ENCODE measurements around the gene NMT2.

The NMT2 gene

GRCh38 chr10:15180736-15181135 is 12.2 kb upstream of the NMT2 start:
- DNase-seq: no peak

GRCh38 chr10:15176269-15176668 is 7.8 kb upstream of the NMT2 start:
- DNase-seq: no peak

- no peak for DNase-seq
Measured at GRCh38 chr10:15175587-15175986, 7.1 kb upstream of the NMT2 start.

GRCh38 chr10:15172306-15172840 is 3.9 kb upstream of the NMT2 start:
- DNase-seq: no peak

GRCh38 chr10:15169555-15170401 is 1.3 kb upstream of the NMT2 start:
- DNase-seq: peak; percentile 50

DNA sequence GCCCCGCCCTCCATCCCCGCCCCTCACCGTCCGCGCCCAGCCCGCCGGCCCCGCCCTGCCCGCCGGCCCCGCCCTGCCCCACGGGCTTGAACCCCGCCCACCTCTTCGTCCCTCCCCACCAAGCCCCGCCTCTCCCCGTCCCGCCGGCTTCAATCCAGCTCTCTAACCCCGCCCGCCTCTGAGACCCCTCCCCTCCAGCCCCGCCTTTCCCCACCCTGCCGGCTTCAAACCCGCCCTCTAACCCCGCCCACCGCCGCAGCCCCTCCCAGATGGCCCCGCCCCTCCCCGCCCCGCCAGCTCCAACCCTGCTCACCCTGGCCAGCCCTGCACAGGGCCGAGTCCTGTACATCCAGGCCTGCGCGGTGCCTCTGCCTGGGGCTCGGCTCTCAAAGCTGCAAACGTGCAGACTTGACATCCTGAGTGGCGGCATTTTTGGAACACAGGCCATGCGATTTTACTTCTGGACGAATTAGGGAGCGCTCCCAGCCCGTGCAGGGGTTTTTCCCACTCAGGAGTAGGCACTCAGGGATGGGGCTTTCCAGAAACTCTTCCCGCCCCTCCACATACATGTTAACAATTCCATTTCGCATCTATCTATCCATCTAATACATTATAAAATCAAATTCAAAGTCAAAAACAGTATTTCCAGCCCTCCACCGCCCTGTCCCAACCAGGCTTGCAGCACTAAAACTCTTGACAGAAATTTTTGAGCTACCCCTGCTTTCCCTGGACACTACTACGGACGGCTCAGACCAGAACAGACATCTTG is 477 bp upstream of the NMT2 start:
- DNase-seq: peak; percentile 99

DNA sequence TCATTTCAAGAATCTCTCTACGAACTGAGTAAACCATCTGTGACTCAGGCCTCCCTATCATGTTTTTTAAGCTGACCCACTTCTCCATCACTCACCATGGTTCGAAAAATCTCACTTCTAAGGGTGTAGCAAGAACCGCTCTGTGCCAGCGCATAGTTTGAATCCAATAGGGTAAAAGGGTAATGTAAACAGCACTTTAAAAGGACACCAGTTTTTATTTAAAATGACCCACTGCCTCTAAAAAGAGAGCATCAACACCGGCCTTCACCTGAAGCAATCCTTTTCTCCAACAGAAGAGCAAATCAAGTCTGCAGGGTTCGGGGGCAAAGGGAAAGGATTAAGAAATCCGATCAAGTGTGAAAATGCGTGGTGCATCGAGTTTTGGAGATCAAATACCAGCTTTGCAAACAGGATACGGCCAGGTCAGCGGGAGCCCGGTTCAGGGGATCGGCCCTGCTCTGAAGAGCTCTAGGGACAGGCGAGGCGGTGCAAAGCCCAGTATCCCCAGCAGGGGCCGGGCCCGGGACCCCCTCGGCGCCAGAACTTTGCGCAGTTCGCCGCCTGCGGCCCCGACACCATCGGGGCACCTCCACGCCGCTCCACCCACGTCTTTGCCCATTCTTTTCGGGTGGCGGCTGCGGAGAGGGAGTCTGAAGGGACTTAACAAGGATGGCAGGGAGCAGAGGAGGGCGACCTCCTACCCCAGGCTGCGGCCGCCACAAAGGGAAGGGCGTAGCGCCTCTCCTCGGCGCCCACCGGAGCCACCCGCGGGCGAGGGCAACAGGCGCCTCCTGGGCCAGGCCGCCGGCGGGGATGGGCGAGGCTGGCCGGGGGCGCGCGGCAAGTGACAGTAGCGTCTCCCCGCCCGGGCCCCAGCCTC is 842 bp downstream of the NMT2 start:
- peak; percentile 73 for DNase-seq

DNA sequence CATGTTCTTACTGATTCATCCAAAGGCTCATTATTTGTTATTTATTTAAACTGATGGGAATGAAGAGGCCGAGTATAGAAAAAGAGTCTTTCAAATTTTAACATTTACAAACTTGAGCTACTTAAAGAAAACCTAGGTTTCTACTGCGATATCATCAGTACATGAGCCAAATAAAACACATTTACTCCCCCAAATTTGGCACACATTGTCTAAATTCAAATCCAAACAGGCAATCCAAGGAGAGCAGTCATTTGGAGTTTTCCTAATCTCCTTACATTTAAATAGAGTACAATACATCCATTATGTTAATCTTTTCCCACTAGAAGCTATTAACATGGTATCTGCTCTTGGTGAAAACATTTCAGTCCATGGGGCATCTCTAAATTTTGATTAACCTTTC is 2.2 kb downstream of the NMT2 start:
- DNase-seq: no peak

DNA sequence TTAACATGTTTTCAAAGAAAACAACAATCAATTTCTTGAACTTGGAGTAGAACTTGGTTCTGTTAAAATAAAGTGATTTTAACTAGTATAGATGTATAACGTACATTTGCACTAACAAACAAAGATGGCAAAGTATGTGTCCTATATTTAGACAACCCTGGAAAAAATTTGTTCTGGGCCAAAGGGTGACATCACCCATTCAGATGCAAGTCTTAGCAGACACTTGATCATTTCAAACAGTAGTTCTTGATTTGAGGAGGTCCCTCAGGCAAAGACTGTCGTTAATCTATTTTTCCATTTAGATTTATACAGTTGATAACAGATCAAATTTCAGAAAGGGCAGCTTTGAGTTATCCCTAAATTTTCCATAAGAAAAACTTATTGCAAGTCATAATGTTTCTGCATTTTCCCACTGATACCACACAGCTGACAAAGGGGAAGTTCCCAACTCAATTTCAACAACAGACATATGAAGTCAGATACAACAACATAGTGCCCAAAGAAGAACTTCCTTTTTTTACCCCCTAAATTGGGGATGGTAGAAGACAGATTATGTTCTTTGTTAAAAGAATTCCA is 5.2 kb downstream of the NMT2 start:
- no peak for DNase-seq

- no peak for DNase-seq
Measured at GRCh38 chr10:15158972-15159371, 9.5 kb downstream of the NMT2 start.

GRCh38 chr10:15158448-15158847 is 10.0 kb downstream of the NMT2 start:
- DNase-seq: no peak

GRCh38 chr10:15155978-15156656 is 12.4 kb downstream of the NMT2 start:
- DNase-seq: no peak

- no peak for DNase-seq
Measured at GRCh38 chr10:15152556-15152955, 15.9 kb downstream of the NMT2 start.

GRCh38 chr10:15150563-15150962 is 17.9 kb downstream of the NMT2 start:
- DNase-seq: no peak

DNA sequence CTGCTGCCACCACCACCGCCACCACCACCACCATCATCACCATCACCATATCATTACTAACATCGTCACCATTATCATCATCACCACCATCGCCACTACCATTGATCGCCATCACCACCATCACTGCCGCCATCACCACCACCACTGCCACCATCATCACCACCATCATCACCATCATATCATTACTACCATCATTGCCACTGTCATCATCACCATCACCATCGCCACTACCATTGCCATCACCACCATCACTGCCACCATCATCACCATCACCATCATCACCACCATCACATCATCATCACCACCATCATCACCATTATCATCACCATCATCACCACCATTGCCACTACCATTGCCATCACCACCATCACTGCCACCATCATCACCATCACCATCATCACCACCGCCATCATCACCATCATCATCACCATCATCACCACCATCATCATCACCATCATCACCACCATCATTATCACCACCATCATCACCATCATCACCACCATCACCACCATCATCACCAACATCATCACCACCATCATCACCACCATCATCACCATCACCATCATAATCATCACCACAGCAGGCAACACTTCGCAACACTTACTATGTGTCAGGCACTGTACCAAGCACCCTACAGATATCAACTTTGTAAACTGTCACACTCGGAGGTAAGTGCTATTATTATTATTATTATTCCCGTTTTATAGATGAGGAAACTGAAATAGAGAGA is 19.3 kb downstream of the NMT2 start:
- no peak for DNase-seq

DNA sequence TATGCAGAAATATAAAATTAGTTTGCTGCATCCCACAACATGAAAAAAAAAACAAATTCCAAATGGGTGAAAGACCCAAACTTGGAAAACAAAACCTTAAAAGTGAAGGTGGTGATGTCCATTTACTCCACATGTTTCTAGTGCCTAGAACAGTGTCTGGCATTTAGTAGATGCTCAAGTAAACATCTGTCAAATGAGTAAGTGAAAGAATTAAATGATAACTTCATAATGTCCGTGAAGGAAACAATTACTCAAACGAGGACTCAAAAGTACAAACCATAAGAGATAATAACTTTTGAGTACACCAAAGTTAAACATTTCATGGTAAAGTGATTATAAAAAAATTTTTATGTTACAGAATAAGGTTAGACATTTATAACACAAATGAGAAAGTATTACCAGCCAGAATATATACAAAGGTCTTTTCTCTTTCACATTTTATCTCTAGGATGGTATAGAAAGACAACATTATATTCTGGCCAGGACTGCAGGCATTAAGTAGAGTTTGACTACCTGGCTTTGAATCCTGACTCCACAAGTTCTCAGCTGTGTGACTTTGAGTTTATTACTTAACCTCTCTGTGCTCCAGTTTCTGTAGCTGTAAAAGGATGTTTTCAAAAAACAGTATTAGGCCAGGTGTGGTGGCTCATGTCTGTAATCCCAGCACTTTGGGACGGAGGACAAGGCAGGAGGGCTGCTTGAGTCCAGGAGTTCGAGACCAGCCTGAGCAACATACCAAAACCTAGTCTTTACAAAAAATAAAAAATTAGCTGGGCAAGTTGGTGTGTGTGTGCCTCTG is 20.7 kb downstream of the NMT2 start:
- DNase-seq: no peak

DNA sequence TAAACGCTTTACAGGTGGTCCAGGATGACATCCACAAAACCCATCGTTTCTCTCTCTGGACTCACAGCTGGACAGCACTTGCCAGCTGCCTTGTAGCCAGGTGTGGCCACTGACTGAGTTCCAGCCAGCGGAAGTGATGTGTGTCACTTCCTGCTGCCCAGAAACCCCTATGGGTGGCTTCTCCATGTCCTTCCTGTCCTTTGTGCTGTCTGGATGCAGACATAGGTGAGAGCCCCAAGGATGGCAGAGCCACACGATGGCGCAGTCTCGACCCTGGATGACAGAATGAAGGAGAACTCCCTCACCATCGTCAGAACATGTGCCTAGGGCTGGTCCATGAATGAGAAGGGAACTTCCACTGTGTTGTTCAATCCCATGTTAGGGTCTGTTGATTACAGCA is 22.1 kb downstream of the NMT2 start:
- no peak for DNase-seq

- DNase-seq: no peak
Measured at GRCh38 chr10:15144788-15145187, 23.7 kb downstream of the NMT2 start.

GRCh38 chr10:15141136-15142054 is 27.1 kb downstream of the NMT2 start:
- peak; percentile 22 for DNase-seq

Data from femur (tissue), 1 donor.